ENCODE results near the gene ZNF511.

Gene ZNF511

GRCh38 chr10:133351408-133352318 lies 42.9 kb downstream of the ZNF511 start:
- no peak for TF ChIP-seq CTCF (IDR thresholded peaks at IDR 0.05; ENCODE audit: low read depth, low read length, poor library complexity, severe bottlenecking)
- TF ChIP-seq EZH2phosphoT487 (IDR thresholded peaks at IDR 0.05; ENCODE audit: borderline replicate concordance, low read length), result no peak
- no peak overlapping the region for H3K27ac ChIP-seq (ENCODE audit: low read depth, low read length)
- H3K36me3 ChIP-seq (ENCODE audit: control insufficient read depth, low read length), result no peaks in the 10 kb centered on the region
- H4K20me1 ChIP-seq (ENCODE audit: control insufficient read depth, insufficient read depth, low read depth, low read length), result no peaks in the 10 kb centered on the region
- no peak overlapping the region for H3K4me3 ChIP-seq (ENCODE audit: low read length)
- no peaks in the 10 kb centered on the region for H3K9me2 ChIP-seq (replicated peaks; ENCODE audit: control insufficient read depth, low read length)
- peaks cover 3% of the 10 kb centered on the region; the same call in 1 of the 2 replicates for H3K4me1 ChIP-seq (ENCODE audit: control insufficient read depth, low read length)
- no peaks in the 10 kb centered on the region for H3K27me3 ChIP-seq (ENCODE audit: control insufficient read depth, low read length)
- H3K9me3 ChIP-seq (ENCODE audit: control insufficient read depth, insufficient read depth, low read length), result no peaks in the 10 kb centered on the region
- H3K79me2 ChIP-seq (ENCODE audit: control insufficient read depth, low read length), result no peaks in the 10 kb centered on the region
- H3K4me2 ChIP-seq (ENCODE audit: low read length), result no peak overlapping the region
- H3F3A ChIP-seq (ENCODE audit: control insufficient read depth, insufficient read depth), result no peaks in the 10 kb centered on the region

- Histone ChIP-seq H4K20me1 (ENCODE audit: control insufficient read depth, insufficient read depth, low read depth, low read length) (no peaks in the 10 kb centered on the region), H3K9me2 (replicated peaks; ENCODE audit: control insufficient read depth, low read length) (no peaks in the 10 kb centered on the region), H3K4me3 (ENCODE audit: low read length) (no peak overlapping the region), H3K4me2 (ENCODE audit: low read length) (no peak overlapping the region), H3K9me3 (ENCODE audit: control insufficient read depth, insufficient read depth, low read length) (no peaks in the 10 kb centered on the region), H3K27ac (ENCODE audit: low read depth, low read length) (no peak overlapping the region), H3K27me3 (ENCODE audit: control insufficient read depth, low read length) (no peaks in the 10 kb centered on the region), H3K36me3 (ENCODE audit: control insufficient read depth, low read length) (no peaks in the 10 kb centered on the region), H3F3A (ENCODE audit: control insufficient read depth, insufficient read depth) (no peaks in the 10 kb centered on the region), H3K4me1 (ENCODE audit: control insufficient read depth, low read length) (peaks cover 8% of the 10 kb centered on the region; the same call in 1 of the 2 replicates), H3K79me2 (ENCODE audit: control insufficient read depth, low read length) (no peaks in the 10 kb centered on the region)
- TF ChIP-seq CTCF (IDR thresholded peaks at IDR 0.05; ENCODE audit: low read depth, low read length, poor library complexity, severe bottlenecking), result no peak
- no peak for TF ChIP-seq EZH2phosphoT487 (IDR thresholded peaks at IDR 0.05; ENCODE audit: borderline replicate concordance, low read length)
Observed at GRCh38 chr10:133353202-133353959, 44.7 kb downstream of the ZNF511 start.

GRCh38 chr10:133353988-133354605 lies 45.4 kb downstream of the ZNF511 start:
- H3K79me2 ChIP-seq (ENCODE audit: control insufficient read depth, low read length), result no peaks in the 10 kb centered on the region
- H3K27me3 ChIP-seq (ENCODE audit: control insufficient read depth, low read length), result no peaks in the 10 kb centered on the region
- H3K9me2 ChIP-seq (replicated peaks; ENCODE audit: control insufficient read depth, low read length), result no peaks in the 10 kb centered on the region
- H3K4me2 ChIP-seq (ENCODE audit: low read length), result no peak overlapping the region
- H3K4me3 ChIP-seq (ENCODE audit: low read length), result no peak overlapping the region
- no peaks in the 10 kb centered on the region for H3F3A ChIP-seq (ENCODE audit: control insufficient read depth, insufficient read depth)
- TF ChIP-seq EZH2phosphoT487 (IDR thresholded peaks at IDR 0.05; ENCODE audit: borderline replicate concordance, low read length) (no peak), CTCF (IDR thresholded peaks at IDR 0.05; ENCODE audit: low read depth, low read length, poor library complexity, severe bottlenecking) (no peak)
- no peaks in the 10 kb centered on the region for H3K36me3 ChIP-seq (ENCODE audit: control insufficient read depth, low read length)
- no peaks in the 10 kb centered on the region for H4K20me1 ChIP-seq (ENCODE audit: control insufficient read depth, insufficient read depth, low read depth, low read length)
- H3K9me3 ChIP-seq (ENCODE audit: control insufficient read depth, insufficient read depth, low read length), result no peaks in the 10 kb centered on the region
- H3K27ac ChIP-seq (ENCODE audit: low read depth, low read length), result no peak overlapping the region
- H3K4me1 ChIP-seq (ENCODE audit: control insufficient read depth, low read length), result peaks cover 8% of the 10 kb centered on the region; the same call in 1 of the 2 replicates

All from DOHH2 (cell line).